ENCODE measurements around the gene FAM107B. TPM values are rescaled to one million over a fixed set of nuclear protein-coding genes. Genes with fewer than 3 reads are reported as not detected.
"Not testable (repeated sequence)": the region's sequence is repeated elsewhere in the genome, so short reads cannot be mapped to it uniquely, and the experiment has no call there.

Gene FAM107B
- total RNA-seq, 1 experiment from 2014 or later = 18.2 TPM

DNA sequence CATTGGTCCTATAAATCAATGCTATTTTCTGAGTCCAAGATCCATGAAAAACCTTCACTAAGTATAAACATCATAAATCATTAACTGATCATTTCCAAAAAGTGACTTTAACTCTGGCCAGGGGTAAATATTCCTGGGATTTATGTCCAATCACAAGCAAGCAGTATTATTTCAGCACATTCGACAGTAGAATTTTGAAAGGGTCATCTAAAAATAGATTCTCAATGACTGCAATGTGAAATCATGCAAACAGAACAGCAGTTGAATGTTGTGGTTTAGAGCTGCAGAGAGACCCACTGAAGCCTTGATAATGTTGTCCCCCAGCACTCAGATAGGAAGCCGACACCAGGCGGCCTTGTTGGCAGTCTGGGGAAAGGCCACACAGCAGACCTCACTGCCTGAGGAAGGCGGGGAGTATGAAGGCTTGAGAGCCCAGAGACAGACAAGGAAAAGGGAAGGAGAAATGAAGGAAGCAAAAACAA, 38.1 kb downstream of the FAM107B start:
- DNase-seq (ENCODE audit: low spot score) = no peak

DNA sequence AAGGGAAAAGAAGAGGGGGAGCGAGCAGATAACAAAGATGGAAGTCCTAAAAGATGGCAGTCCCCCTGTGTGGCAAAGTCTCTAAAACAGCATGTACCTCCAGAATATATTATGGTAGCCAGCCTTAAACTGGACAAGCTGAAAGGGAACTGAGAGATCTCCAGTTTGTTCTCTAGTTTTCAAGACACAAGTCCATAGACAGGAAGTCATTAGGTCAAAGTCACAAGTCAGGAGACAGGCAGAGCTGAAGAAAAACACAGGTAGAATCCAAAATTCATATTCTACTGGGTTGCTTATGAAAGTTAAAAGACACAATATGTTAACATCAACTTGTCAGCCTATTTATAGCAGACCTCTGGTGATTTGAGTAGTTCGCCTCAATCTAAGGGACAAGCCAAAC, 38.7 kb downstream of the FAM107B start:
- no peak for DNase-seq (ENCODE audit: low spot score)

DNA sequence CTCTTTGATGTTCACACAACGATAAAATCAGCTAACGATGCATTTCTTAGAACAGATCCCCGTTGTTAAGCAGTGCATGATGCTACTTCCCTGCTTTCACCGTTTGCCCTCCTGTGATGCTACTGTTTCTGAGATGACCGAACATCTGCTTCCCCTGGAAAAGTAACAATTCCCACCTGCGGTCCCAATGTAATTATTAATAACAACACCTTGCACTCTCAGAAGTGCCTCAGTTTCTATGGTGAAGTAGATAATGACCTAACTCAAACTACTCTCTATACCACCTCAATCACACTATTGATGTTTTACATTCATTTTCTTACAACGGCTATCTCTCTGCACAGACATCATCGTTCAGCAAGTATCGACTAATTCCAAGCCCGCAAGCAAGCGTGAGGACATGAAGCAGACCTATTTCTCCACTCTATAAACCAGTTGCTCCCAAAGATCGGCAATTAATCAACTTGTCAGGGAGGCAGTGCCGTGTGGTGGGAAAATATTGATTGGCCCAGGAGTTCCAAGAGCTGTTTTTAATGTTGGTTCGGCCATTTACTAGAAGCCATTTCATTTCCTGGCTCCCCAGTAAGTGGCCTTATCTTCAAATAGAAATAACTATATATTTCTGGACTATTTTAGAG, 42.7 kb downstream of the FAM107B start:
- no peak for DNase-seq (ENCODE audit: low spot score)

DNA sequence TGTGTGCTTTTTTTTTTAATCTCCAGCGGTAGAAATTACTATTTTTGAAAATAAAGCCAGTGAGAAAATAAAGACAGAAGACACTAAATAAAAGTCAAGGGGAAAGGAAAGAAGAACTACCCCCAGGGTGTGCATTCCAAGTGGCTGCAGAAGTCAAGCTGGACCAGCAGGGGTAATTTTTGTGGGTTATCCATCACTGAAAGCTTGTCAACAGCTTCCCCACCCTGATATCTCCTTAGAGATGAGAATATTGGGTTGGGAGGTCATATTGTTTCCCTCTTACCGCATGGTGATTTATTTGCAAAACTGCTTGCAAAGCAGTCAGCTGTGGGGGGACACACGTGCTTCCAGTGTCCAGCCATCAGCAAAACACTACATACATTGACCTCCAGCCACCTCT, 46.4 kb downstream of the FAM107B start:
- DNase-seq (ENCODE audit: low spot score) = no peak

DNA sequence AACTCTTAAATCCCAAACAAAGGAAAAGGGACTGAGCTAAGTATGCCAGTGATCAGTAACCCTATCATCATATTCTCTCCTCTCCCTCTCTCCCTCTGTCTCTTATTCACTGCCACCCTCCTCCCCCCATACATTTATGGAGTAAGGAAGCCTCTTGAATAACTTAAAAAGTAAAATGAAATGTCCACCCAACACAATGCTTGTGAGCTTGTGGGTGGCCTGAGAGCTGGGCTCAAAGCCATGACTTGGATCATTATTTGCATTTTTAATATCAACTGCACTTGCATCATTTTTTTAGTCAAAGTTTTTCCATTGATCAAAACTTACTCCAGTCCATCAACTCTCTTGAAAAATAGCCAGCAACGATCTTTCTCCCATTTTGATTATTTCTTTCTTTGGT, 46.8 kb downstream of the FAM107B start:
- no peak for DNase-seq (ENCODE audit: low spot score)

DNA sequence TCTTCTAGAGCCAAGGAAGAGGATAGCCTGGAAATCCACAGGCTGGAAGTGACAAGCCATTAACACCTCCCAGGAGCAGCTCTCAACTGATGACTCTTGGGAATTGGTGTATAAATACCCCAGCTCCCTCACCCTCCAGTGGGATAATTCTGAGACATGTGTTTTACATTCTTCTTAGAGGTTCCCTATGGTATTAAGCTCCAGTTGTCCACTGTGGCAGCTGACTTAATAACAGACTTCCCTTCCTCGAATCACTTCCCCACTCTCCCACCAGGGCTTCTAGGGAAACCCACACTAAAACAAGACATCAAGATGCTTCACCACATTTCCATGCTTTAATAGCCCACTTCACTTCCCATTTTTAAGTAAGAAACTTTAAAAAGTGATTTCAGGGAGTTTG, 47.2 kb downstream of the FAM107B start:
- no peak for DNase-seq (ENCODE audit: low spot score)

DNA sequence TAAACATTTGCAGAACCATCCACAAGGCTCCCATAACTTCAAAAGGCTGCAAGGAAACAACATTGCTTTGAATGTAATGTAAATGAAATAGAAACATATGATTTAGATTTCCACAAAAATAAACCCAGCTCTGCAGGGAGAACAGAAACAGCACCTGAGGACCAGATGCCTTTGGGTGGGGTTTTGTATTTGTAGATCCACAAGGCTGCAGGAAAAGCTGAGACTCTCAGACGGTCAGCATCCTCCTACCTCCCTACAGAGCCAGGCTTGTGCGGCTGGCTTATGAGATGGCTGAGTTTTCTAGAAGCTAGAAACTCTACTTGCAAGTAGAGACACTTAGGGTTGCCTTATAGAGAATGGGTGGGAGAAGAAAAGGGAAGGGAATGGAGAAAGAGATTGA, 49.8 kb downstream of the FAM107B start:
- DNase-seq (ENCODE audit: low spot score) = no peak

DNA sequence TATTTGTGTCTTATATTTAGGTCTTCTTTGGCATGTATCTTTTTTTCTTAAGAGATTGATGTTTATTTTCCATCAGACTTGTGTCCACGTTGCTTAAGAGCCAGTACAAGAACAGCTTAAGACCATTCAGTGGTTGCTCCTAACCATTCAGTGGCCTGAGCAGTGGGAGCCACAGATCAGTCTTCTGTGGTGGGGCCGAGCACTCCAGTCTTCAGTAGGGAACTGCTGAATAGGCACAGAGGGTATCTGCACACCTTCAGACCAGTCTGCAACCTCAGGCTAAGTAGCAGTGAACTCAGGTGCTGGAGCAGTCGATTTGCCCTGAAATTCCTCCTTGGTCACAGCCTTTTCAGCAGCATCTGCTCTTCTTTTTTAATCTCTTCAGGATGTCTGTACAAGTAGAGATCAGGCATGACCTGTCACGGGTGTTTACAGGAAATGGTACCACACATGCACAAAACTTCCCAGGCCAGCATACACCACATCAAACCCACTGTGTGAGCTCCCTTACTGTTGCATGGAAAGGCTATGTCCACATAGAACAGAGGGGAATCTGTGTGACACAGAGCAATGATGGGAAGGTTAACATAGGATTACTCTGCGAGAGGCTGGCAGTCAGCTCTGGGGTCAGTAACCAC, 51.5 kb downstream of the FAM107B start:
- no peak for DNase-seq (ENCODE audit: low spot score)

DNA sequence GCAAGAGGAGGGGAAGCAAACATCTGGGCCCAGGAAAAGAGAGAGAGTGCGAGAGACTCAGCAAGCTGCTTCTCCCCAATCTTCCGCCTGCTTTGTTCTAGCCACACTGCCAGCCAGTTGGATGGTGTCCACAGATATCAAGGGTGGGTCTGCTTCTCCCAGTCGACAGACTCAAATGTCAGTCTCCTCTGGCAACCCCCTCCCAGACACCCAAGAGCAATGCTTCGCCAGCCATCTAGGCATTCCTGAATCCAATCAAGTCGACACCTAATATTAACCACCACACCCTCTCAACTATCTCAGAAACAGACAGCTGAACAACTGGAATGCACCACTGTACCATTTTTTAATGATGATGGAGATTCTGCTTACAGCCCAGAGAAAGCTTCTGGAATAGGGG, 57.1 kb downstream of the FAM107B start:
- no peak for DNase-seq (ENCODE audit: low spot score)

DNA sequence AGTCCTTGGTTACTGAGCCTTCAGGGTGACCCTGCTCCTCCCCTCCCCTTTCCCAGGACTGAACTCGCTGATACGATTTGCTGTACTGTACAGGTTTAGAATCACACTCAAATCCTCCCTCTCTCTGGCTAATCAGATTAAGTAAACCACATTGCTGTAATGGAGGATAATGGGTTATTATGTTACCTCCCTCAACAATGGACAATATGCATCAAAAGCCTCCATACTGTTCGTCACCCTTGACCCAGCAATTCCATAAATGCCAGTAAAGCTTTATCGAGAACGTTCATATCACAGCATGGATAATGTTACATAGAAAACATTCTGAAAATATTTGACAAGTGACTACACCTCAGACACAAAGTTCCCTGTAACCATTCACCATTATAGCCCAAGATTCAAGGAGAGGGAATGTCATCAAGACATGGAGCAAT, 61.7 kb downstream of the FAM107B start:
- no peak for DNase-seq (ENCODE audit: low spot score)

DNA sequence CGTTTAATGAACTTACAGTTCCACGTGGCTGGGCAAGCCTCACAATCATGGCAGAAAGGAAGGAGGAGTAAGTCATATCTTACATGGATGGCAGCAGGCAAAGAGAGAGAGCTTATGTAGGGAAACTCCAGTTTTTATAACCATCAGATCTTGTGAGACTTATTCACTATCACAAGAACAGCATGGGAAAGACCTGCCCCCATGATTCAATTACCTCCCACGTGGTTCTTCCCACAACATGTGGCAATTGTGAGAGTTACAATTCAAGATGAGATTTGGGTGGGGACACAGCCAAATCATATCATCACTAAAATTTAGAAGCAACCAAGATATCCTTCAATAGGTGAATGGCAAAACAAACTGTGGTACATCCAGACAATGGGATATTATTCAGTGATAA, 65.4 kb downstream of the FAM107B start:
- DNase-seq (ENCODE audit: low spot score) = not testable (repeated sequence)

DNA sequence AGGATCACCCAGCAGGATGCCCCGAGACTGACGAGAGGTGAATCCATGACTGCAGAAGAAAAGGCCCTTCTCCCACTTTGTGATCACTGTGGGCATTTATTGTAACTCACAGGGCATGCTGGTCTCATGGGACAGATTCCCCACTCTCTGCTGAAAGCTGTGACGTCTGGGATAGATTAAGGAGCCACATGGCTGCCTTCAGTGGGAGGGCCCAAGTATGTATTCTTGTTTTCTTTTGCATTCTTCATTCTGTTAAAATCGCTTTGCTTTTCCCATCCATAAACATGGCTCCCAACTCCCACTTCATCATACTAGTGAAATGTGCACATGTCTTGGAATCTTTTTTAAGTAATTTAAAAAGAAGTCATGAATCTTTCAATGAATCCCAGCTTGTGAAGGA, 67.2 kb downstream of the FAM107B start:
- no peak for DNase-seq (ENCODE audit: low spot score)

DNA sequence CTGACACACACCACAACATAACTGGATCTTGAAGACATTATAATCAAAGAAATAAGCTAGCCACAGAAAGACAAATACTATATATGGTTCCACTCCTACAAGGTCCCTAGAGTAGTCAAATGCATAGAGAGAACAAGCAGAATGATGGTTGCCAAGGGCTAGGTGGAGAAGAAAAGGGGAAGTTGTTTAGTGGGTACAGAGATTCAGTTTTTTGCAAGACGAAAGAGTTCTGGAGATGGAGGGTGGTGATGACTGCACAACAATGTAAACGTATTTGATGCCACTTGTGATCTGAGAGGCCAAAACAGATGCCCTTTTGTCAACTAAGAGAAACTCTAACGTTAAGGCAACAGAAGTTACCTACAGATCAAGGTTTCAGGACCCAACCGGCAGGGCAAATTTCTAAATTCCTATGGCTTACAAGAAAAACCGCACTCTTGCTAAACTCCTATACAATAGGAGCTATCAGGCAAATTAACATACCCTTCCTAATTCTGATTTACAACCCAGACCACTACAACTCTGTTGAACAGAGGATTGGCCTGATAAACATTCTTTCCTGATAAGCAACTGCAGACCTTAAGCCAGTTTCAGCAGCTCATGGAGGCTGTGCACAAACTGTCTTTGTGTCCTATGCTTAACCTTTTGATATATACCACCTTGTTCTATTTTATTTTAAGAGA, 69.0 kb downstream of the FAM107B start:
- DNase-seq (ENCODE audit: low spot score) = no peak

DNA sequence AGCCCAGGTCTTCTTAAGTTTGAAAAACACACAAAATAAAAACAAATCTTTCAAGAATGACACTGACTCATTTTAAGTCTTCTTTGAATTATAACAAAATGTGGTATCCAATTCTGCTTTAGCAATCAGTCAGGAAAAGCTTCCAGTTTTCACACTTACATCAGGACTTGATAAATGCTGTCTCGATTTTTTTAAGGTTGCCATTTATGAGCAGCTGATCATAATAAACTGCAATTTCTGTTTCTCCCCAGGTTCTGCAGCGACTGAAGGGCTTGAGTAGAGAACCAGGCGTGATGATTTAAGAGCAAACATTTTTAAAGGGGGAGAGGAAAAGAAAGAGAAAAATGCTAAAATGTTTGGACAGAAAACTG, 71.1 kb downstream of the FAM107B start:
- DNase-seq (ENCODE audit: low spot score) = no peak

DNA sequence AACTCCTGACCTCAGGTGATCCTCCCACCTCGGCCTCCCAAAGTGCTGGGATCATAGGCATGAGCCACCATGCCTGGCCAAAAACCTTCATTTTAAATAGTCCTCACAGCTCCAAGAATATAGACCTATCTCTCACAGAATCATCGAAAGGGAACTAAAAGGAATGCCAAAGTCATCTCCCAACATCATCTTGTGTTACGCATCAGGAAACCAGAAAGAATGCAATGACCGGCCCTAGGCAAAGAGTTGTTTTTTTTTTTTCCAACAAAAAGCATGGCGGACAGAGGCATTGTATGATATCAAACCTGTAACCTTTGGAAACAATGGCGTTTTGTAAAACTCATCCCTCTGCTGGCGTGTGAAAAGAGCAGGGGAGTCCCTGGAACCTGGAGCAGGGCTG, 73.2 kb downstream of the FAM107B start:
- no peak for DNase-seq (ENCODE audit: low spot score)

DNA sequence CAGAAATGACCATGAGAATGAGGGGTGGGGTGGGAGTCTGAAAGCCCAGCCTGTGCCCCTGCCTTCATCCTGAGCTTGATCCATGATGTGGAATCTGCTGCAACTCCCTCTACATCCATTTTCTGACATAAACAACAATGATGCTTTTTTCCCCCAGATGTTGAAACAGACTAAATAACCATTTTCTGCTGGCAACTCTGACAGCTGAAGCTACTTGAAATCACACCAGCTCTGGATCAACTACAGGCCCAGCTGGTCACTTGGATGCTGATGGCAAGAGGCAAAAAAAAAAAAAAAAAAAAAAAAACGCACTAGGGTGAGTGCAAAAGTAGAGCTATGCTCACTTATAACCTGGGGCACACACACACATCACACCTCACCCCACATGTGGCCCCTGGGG, 74.2 kb downstream of the FAM107B start:
- no peak for DNase-seq (ENCODE audit: low spot score)

DNA sequence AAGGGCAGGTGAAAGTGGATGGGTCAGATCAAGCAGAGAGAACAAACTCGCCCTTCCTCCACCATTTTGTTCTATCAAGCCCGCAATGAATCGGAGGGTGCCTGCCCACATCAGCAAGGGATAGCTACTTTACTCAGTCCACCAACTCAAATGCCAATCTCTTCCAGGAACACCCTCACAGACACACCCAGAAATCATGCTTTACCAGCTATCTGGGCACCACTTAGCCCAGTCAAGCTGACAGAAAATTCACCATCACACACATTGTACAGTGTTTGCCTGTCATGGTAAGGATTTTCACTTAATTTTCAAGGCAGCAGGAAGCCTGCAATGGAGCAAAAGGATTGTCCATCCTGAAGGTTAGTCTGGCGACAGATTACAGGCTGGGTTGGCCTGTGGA, 75.2 kb downstream of the FAM107B start:
- no peak for DNase-seq (ENCODE audit: low spot score)

DNA sequence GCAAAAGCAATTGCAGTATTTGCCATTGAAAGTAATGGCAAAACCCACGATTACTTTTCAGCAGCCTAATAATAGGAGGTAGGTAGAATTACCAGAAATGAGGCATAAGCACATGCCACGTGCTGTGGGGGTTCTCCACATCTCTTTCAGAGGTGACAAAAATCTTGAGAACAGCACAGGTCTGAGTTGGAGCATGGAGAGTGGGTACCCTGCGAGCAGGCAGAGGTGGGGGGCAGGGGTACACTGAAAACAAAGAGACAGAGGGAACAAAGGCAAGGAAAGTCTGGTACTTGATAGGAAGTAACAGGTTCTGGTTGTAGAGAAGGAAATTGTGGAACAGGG, 75.9 kb downstream of the FAM107B start:
- DNase-seq (ENCODE audit: low spot score) = no peak

DNA sequence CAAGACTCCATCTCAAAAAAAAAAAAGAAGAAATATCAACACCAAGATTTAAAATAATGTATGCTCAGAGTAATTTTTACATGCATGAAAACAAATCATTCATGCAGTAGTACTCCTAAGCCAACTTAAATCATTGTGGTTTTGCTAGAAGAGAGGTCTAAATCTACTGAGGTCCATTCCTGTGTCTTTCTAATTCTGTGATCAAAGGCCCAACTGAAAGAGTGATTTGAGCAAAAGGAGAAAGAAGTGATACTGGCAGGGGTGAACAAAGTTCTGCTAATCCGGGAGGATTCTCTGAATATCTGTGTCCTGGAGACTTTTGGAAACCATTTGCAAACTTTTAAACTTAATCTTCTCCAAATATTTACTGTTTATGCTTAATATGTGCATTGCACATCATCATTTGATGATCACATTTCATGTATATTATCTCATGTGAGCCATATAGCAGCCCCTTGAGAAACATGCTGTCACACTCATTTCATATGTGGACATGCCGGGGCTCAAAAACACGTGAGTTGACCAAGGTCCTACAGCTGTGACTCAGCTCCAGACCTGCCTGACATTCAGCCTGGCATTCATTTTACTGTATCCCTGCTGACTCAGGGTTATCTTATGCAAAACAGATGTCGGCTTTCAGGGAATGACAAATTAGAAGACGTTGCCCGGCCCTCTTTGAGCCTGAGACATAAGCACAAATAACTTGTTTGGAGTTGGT, 76.4 kb downstream of the FAM107B start:
- peak; percentile 10 for DNase-seq (ENCODE audit: low spot score)

DNA sequence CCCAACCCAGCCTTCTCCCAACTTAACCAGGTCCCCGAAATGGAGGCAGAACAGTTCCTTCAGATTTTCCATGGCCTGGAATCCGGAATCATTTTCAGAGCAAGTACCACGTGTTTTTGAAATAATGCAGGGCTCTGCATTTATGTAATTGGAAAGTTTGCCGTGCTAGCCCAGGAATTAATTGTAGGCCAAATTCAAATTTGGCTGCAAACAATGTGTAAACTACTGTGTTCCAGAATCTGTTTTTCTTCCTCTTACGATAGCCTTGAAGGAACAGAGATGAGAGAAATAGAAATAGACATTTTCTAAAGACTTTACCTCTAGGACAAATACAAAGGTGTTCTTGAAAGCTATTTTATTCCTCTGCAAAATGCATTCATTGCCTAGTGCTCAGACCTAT, 77.4 kb downstream of the FAM107B start:
- DNase-seq (ENCODE audit: low spot score) = no peak

DNA sequence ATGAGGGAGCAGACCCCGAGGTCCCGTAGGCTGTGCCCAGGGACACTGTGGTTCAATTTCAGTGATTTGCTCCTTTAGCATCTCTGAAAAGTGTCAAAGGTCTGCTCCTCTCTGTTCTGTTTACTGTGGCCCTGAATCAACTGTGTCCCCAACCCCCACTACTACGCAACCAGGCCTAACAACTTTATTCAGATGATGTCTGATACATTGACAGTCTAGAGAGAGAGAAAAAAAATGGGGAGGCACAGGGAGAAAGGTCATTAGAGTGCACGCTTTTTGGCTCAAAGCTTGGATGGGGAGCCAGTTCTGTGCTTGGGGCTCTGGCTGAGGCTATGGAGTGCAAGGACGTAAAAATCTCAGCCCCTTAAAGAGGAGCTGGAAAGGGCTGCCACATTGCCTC, 77.9 kb downstream of the FAM107B start:
- DNase-seq (ENCODE audit: low spot score) = no peak

DNA sequence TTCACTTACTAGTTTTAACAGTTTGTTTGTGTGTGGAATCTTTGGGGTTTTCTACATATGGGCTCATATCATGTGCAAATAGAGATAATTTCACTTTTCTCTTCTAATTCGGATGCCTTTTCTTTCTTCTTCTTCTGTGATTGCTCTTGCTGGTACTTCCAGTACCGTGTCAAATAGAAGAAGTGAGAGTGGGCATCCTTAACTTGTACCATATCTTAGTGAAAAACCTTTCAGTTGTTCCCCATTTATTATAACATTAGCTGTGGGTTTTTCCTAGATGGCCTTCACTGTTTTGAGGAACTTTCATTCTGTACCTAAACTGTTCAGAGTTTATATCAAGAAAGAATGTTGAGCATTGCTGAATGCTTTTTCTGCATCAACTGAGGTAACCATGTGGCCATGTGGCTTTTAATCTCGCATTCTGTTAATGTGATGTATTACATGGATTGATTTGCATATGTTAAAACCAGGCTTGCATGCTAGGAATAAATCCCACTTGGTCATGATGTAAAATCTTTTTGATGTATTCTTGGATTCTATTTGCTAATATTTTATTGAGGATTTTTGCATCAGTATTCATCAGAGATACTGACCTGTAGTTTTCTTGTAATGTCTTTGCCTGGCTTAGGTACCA, 78.7 kb downstream of the FAM107B start:
- no peak for DNase-seq (ENCODE audit: low spot score)

All from A172 (cell line).